Mesenchymal stem cell (in vitro differentiated cells and primary cell): ENCODE results near the gene LRFN5.

Experiments used
- DNase-seq: peaks from one replicate; pipeline ENCODE4 v3.0.0-alpha.2; 2013
- H2AFZ ChIP-seq: one replicate; pipeline ENCODE4 v1.6.1; 2013; ENCODE audit warnings: low read depth, mild to moderate bottlenecking, control low read depth, inconsistent platforms, low read length, moderate library complexity
- H2AK5ac ChIP-seq: 2 replicates; pipeline ENCODE4 v1.6.1; 2013; ENCODE audit warnings: low read length, moderate library complexity, mild to moderate bottlenecking, inconsistent platforms; ENCODE audit not compliant: severe bottlenecking
- H2BK120ac ChIP-seq: one replicate; pipeline ENCODE4 v1.6.1; 2013; ENCODE audit warnings: low read depth, mild to moderate bottlenecking, inconsistent platforms, low read length, moderate library complexity
- H2BK12ac ChIP-seq, 2 experiments: one replicate each; pipeline ENCODE4 v1.6.1; 2013; ENCODE audit warnings: inconsistent platforms in 2 of 2, low read length in 2 of 2, mild to moderate bottlenecking in 2 of 2, moderate library complexity in 2 of 2, control low read depth in 1 of 2
- H2BK15ac ChIP-seq: one replicate; pipeline ENCODE4 v1.6.1; 2013; ENCODE audit warnings: mild to moderate bottlenecking, low read depth, inconsistent platforms; ENCODE audit not compliant: poor library complexity, severe bottlenecking
- H2BK5ac ChIP-seq: 2 replicates; pipeline ENCODE4 v1.6.1; 2013; ENCODE audit warnings: low read depth, mild to moderate bottlenecking, low read length, control low read depth, inconsistent platforms; ENCODE audit not compliant: poor library complexity, severe bottlenecking
- H3K14ac ChIP-seq, 2 experiments: one replicate each; pipeline ENCODE4 v1.6.1; 2013; ENCODE audit warnings: inconsistent platforms in 2 of 2, low read length in 2 of 2, control low read depth in 1 of 2, mild to moderate bottlenecking in 1 of 2, moderate library complexity in 1 of 2
- H3K18ac ChIP-seq, 2 experiments: one replicate each; pipeline ENCODE4 v1.6.1; 2013; ENCODE audit warnings: inconsistent platforms in 2 of 2, low read length in 2 of 2, control low read depth in 1 of 2, low read depth in 1 of 2, mild to moderate bottlenecking in 1 of 2
- H3K23ac ChIP-seq, 2 experiments: one replicate each; pipeline ENCODE4 v1.6.1; 2013; ENCODE audit warnings: inconsistent platforms in 2 of 2, low read length in 2 of 2, mild to moderate bottlenecking in 2 of 2, moderate library complexity in 2 of 2, control low read depth in 1 of 2
- H3K27ac ChIP-seq: 2 replicates; pipeline ENCODE4 v1.5.1; 2013; ENCODE audit warnings: mild to moderate bottlenecking, moderate library complexity, low read length, control low read depth, inconsistent platforms; ENCODE audit not compliant: poor library complexity, severe bottlenecking
- H3K27me3 ChIP-seq, 2 experiments: 2 replicates each; pipeline versions ENCODE4 v1.6.1 to v1.7.0; 2013; ENCODE audit warnings: low read length in 2 of 2, mild to moderate bottlenecking in 2 of 2, moderate library complexity in 2 of 2, control low read depth in 1 of 2, inconsistent platforms in 1 of 2; ENCODE audit not compliant: control insufficient read depth in 1 of 2, insufficient read depth in 1 of 2
- H3K36me3 ChIP-seq, 2 experiments: 2 replicates each; pipeline versions ENCODE4 v1.6.1 to v1.7.0; 2013; ENCODE audit warnings: low read length in 2 of 2, control low read depth in 1 of 2, inconsistent platforms in 1 of 2, low read depth in 1 of 2, mild to moderate bottlenecking in 1 of 2; ENCODE audit not compliant: insufficient read depth in 2 of 2, control insufficient read depth in 1 of 2
- H3K4ac ChIP-seq, 2 experiments: one replicate each; pipeline ENCODE4 v1.6.1; 2013; ENCODE audit warnings: inconsistent platforms in 2 of 2, low read length in 2 of 2, mild to moderate bottlenecking in 2 of 2, moderate library complexity in 2 of 2, control low read depth in 1 of 2, low read depth in 1 of 2
- H3K4me1 ChIP-seq: 2 replicates; pipeline ENCODE4 v1.6.1; 2013; ENCODE audit warnings: low read depth, low read length, control low read depth; ENCODE audit not compliant: control insufficient read depth, insufficient read depth
- H3K4me2 ChIP-seq: 2 replicates; pipeline ENCODE4 v1.6.1; 2013; ENCODE audit warnings: low read length, mild to moderate bottlenecking, inconsistent platforms; ENCODE audit not compliant: poor library complexity, severe bottlenecking
- H3K4me3 ChIP-seq, 2 experiments: 2 replicates each; pipeline versions ENCODE4 v1.5.1 to v1.7.0; 2013; ENCODE audit warnings: low read length in 2 of 2, mild to moderate bottlenecking in 2 of 2, control low read depth in 1 of 2, low read depth in 1 of 2; ENCODE audit not compliant: insufficient read depth in 1 of 2
- H3K79me1 ChIP-seq: replicated peaks from 2 replicates; pipeline ENCODE4 v1.6.1; 2013; ENCODE audit warnings: mild to moderate bottlenecking, control low read depth, low read length, inconsistent platforms; ENCODE audit not compliant: poor library complexity, severe bottlenecking
- H3K9ac ChIP-seq: 2 replicates; pipeline ENCODE4 v1.7.0; 2013; ENCODE audit warnings: mild to moderate bottlenecking, low read length, moderate library complexity
- H3K9me3 ChIP-seq: 2 replicates; pipeline ENCODE4 v1.7.0; 2013; ENCODE audit warnings: mild to moderate bottlenecking, low read length; ENCODE audit not compliant: control insufficient read depth
- H4K8ac ChIP-seq: one replicate; pipeline ENCODE4 v1.6.1; 2013; ENCODE audit warnings: inconsistent platforms, mild to moderate bottlenecking, low read length, moderate library complexity
- H4K91ac ChIP-seq: one replicate; pipeline ENCODE4 v1.6.1; 2013; ENCODE audit warnings: mild to moderate bottlenecking, low read length, inconsistent platforms
- WGBS: methylation state at CpG from one replicate; pipeline ENCODE4 v1.1.7; 2013; ENCODE audit warnings: mixed read lengths; 5-methylcytosine and 5-hydroxymethylcytosine counted together

LRFN5 gene

DNA sequence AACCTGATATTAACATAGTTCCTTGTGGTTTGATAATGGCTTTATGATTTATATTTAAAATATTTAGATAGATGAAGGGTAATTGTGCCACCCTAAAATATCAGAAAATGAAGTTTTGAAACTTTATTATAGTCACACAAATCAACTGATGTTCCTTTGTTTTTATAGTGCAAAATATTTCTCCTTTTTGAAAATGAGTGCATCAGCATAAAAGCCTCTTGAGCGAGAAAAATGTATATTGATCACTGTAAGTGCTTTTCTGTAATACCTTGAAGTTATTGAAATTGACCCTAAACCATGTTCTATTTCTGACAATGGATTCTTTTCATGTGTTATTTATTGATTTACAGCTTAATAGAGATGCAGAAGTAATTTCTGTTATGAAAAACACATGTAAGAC, 35.0 kb downstream of the LRFN5 start:
- Histone ChIP-seq H3K9me3 (no peaks in the 10 kb centered on the region), H3K27ac (no peak overlapping the region), H3K4me3 (no peak overlapping the region), H3K4me1 (no peaks in the 10 kb centered on the region), H2BK5ac (no peak overlapping the region), H2BK12ac (no peak overlapping the region), H2AFZ (no peak overlapping the region), H3K23ac (no peak overlapping the region), H2BK15ac (no peak overlapping the region), H3K14ac (no peak overlapping the region), H4K91ac (no peak overlapping the region), H3K18ac (no peak overlapping the region), H3K79me1 (no peaks in the 10 kb centered on the region), H3K4ac (no peak overlapping the region), H3K27me3 (no peaks in the 10 kb centered on the region), H3K9ac (no peak overlapping the region), H2AK5ac (no peak overlapping the region), H3K36me3 (no peaks in the 10 kb centered on the region), H3K4me2 (no peak overlapping the region), H4K8ac (no peak overlapping the region), H2BK120ac (no peak overlapping the region)
- DNase-seq: no peak
- WGBS: no CpG with 5 or more reads among the region's 1 CpG

DNA sequence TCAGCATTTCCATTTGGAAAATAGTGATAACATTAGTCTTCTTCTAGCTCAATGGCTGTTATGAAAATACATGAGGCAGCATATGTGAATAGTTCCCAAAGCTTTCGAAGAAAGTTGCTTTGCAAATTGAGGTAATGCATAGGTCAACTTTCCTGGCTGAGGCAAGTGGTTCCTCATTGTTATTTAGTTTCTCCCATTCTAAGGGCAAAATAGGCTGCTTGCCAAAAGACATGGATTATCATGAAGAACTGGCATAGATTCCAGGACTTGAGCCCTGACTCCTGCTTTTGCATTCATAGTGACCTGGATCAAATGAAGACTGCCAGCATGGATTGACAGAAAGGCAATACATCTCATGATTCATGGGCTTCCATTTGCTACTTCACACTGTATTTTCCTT, 35.7 kb downstream of the LRFN5 start:
- no peak overlapping the region for H3K4ac ChIP-seq
- H3K36me3 ChIP-seq: no peaks in the 10 kb centered on the region
- 96% methylated on average over 1 of the region's 1 CpG for WGBS
- H3K27ac ChIP-seq: no peak overlapping the region
- H3K4me1 ChIP-seq: no peaks in the 10 kb centered on the region
- no peak overlapping the region for H2BK120ac ChIP-seq
- H3K9ac ChIP-seq: no peak overlapping the region
- H4K8ac ChIP-seq: no peak overlapping the region
- H2BK12ac ChIP-seq: no peak overlapping the region
- no peak overlapping the region for H2AFZ ChIP-seq
- no peak overlapping the region for H3K14ac ChIP-seq
- no peak overlapping the region for H4K91ac ChIP-seq
- H3K4me2 ChIP-seq: no peak overlapping the region
- no peak for DNase-seq
- H2BK15ac ChIP-seq: no peak overlapping the region
- no peak overlapping the region for H3K18ac ChIP-seq
- H2AK5ac ChIP-seq: no peak overlapping the region
- H2BK5ac ChIP-seq: no peak overlapping the region
- H3K79me1 ChIP-seq: no peaks in the 10 kb centered on the region
- no peak overlapping the region for H3K23ac ChIP-seq
- H3K4me3 ChIP-seq: no peak overlapping the region
- H3K27me3 ChIP-seq: no peaks in the 10 kb centered on the region
- H3K9me3 ChIP-seq: no peaks in the 10 kb centered on the region

DNA sequence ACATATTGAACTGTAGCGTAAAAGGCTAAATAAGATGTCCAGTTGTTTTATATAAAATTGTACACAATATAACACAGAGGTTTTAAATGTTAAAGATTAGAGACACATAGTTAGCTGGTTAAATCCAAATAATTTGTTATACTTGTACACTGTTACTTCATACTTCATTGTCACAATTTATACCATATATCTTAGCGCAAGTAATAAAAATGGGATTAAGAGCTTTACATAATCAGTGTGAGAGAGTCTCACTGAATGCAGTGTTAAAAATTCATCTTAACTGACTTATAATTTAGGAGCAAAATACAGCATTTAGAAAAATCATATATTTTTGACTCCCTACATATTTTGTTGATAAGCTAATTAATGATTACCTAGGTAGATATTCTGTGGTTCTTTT, 36.1 kb downstream of the LRFN5 start:
- no peaks in the 10 kb centered on the region for H3K27me3 ChIP-seq
- no peak overlapping the region for H4K91ac ChIP-seq
- no peak overlapping the region for H2AFZ ChIP-seq
- no peak overlapping the region for H3K14ac ChIP-seq
- no peak overlapping the region for H2BK15ac ChIP-seq
- H3K9me3 ChIP-seq: no peaks in the 10 kb centered on the region
- no CpG with 5 or more reads among the region's 2 CpGs for WGBS
- H3K9ac ChIP-seq: no peak overlapping the region
- no peaks in the 10 kb centered on the region for H3K4me1 ChIP-seq
- H3K27ac ChIP-seq: no peak overlapping the region
- DNase-seq: no peak
- H3K23ac ChIP-seq: no peak overlapping the region
- H2AK5ac ChIP-seq: no peak overlapping the region
- H4K8ac ChIP-seq: no peak overlapping the region
- H3K4me2 ChIP-seq: no peak overlapping the region
- H3K79me1 ChIP-seq: no peaks in the 10 kb centered on the region
- H2BK12ac ChIP-seq: no peak overlapping the region
- H2BK5ac ChIP-seq: no peak overlapping the region
- H3K18ac ChIP-seq: no peak overlapping the region
- no peak overlapping the region for H3K4ac ChIP-seq
- no peak overlapping the region for H2BK120ac ChIP-seq
- H3K4me3 ChIP-seq: no peak overlapping the region
- H3K36me3 ChIP-seq: no peaks in the 10 kb centered on the region

DNA sequence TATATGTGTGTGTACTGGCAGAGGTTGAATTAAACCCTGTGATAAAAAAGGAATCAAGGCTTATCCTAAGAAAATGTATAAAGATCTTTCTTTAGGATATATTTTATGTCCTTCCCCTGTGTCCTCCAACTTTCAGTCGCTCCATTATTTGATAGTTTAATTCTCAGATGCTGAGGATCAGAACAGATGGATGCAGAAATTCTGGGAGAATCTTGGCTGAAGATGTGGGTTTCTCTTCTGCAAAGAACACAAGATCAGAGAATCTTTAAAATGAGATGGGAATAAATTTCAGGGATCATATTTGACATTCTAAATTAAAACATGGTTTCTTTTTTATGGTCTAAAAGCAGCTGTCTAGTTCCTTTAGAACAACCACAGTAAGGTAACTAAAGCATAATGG, 37.9 kb downstream of the LRFN5 start:
- Histone ChIP-seq H4K8ac (no peak overlapping the region), H2AK5ac (no peak overlapping the region), H3K4me2 (no peak overlapping the region), H2AFZ (no peak overlapping the region), H3K36me3 (no peaks in the 10 kb centered on the region), H2BK15ac (no peak overlapping the region), H3K9ac (no peak overlapping the region), H3K4ac (no peak overlapping the region), H2BK12ac (no peak overlapping the region), H4K91ac (no peak overlapping the region), H3K4me3 (no peak overlapping the region), H3K18ac (no peak overlapping the region), H3K9me3 (no peaks in the 10 kb centered on the region), H3K14ac (no peak overlapping the region), H3K23ac (no peak overlapping the region), H3K27me3 (no peaks in the 10 kb centered on the region), H3K27ac (no peak overlapping the region), H3K4me1 (no peaks in the 10 kb centered on the region), H2BK5ac (no peak overlapping the region), H2BK120ac (no peak overlapping the region), H3K79me1 (peaks cover 2% of the 10 kb centered on the region)
- 100% methylated on average over 1 of the region's 1 CpG for whole genome bisulfite sequencing
- no peak for DNase-seq
